Smooth muscle cell (in vitro differentiated cells): ENCODE measurements around the gene TEX22. TPM values are rescaled to one million over a fixed set of nuclear protein-coding genes. Genes with fewer than 3 reads are reported as not detected.

ENCODE experiments used
- DNase-seq: peaks from one replicate; lab custom pipeline; 2025; ENCODE audit not compliant: unreplicated experiment; lab: John Stamatoyannopoulos, UW
- H2AFZ ChIP-seq: fragments of 200-600 bp; sonication (generic); 2 replicates; pipeline ENCODE4 v1.6.0; 2016; ENCODE audit warnings: antibody characterized with exemption, low read depth, mild to moderate bottlenecking
- H3F3A ChIP-seq: fragments of 200-600 bp; sonication (generic); 2 replicates; pipeline ENCODE4 v1.6.0; 2017; ENCODE audit warnings: antibody characterized with exemption, low read depth
- H3K27ac ChIP-seq: fragments of 200-600 bp; sonication (generic); 2 replicates; pipeline ENCODE4 v1.5.1; 2016; ENCODE audit warnings: low read depth, mild to moderate bottlenecking
- H3K27me3 ChIP-seq: fragments of 200-600 bp; sonication (generic); 2 replicates; pipeline ENCODE4 v1.6.1; 2016; ENCODE audit warnings: low read depth, mild to moderate bottlenecking
- H3K36me3 ChIP-seq: fragments of 200-600 bp; sonication (generic); 2 replicates; pipeline ENCODE4 v1.5.1; 2016; ENCODE audit warnings: low read depth
- H3K4me1 ChIP-seq: fragments of 200-600 bp; sonication (generic); 2 replicates; pipeline ENCODE4 v1.5.1; 2016; ENCODE audit warnings: low read depth
- H3K4me2 ChIP-seq: fragments of 200-600 bp; sonication (generic); 2 replicates; pipeline ENCODE4 v1.6.0; 2016; ENCODE audit warnings: mild to moderate bottlenecking
- H3K4me3 ChIP-seq: fragments of 200-600 bp; sonication (generic); 2 replicates; pipeline ENCODE4 v1.5.1; 2016; ENCODE audit warnings: mild to moderate bottlenecking
- H3K79me2 ChIP-seq: fragments of 200-600 bp; sonication (generic); 2 replicates; pipeline ENCODE4 v1.6.0; 2016; ENCODE audit warnings: low read depth, mild to moderate bottlenecking
- H3K9ac ChIP-seq: fragments of 200-600 bp; sonication (generic); 2 replicates; pipeline ENCODE4 v1.6.0; 2016; ENCODE audit warnings: low read depth
- H3K9me3 ChIP-seq: fragments of 200-600 bp; sonication (generic); replicated peaks from 2 replicates; pipeline ENCODE4 v1.5.1; 2016; ENCODE audit warnings: low read depth
- H4K20me1 ChIP-seq: fragments of 200-600 bp; sonication (generic); 2 replicates; pipeline ENCODE4 v1.6.0; 2016; ENCODE audit warnings: low read depth
- CTCF ChIP-seq: fragments of 200-600 bp; sonication (generic); IDR thresholded peaks from 2 replicates; pipeline ENCODE4 v1.5.1; 2017; ENCODE audit warnings: borderline replicate concordance, mild to moderate bottlenecking, antibody characterized with exemption; ENCODE audit not compliant: insufficient read depth, poor library complexity, severe bottlenecking
- WGBS: methylation state at CpG from one replicate; pipeline ENCODE4 v1.1.7; 2016; ENCODE audit warnings: low lambda C conversion rate; 5-methylcytosine and 5-hydroxymethylcytosine counted together
- polyA plus RNA-seq: library from polyadenylated mRNA; unstranded; fragments of >200 nt; fragmentation: Nextera tagmentation; extraction: Ambion mirVana; gene quantifications from 2 replicates; pipeline ENCODE4 v1.2.1, GENCODE V29; 2016
- total RNA-seq: library from RNA; depleted of rRNA; stranded (reverse); fragments of >200 nt; gene quantifications from 2 replicates; pipeline ENCODE4 v1.2.3, GENCODE V29; 2014

Gene TEX22
- total RNA-seq (0.09 and 1.7 TPM in 2 replicates), polyA plus RNA-seq (0.50 and 0.93 TPM in 2 replicates)

- Histone ChIP-seq H4K20me1 (no peaks in the 10 kb centered on the region), H3K27me3 (no peaks in the 10 kb centered on the region), H3K4me1 (peaks cover 9% of the 10 kb centered on the region), H3K4me2 (peak within 1 kb of the TSS; percentile 94), H3K9ac (peak within 1 kb of the TSS; percentile 79), H3K36me3 (no peaks in the 10 kb centered on the region), H3F3A (no peaks in the 10 kb centered on the region), H2AFZ (peak within 1 kb of the TSS; percentile 75), H3K9me3 (no peaks in the 10 kb centered on the region), H3K4me3 (peak within 1 kb of the TSS; percentile 72), H3K79me2 (peaks cover 7% of the 10 kb centered on the region), H3K27ac (peak within 1 kb of the TSS; percentile 30)
- DNase-seq: peak; percentile 44
- no peak for TF ChIP-seq CTCF
- 14% methylated on average over 53 of the region's 77 CpGs for WGBS
These were observed at the start of gene TEX22 for GRCh38 chr14:105398044-105398725. TEX22 (plus strand) TSS chr14:105398538; CDS start chr14:105399341, 803 bp downstream.

GRCh38 chr14:105348945-105349699, 49.2 kb upstream of the TEX22 start:
- Histone ChIP-seq H3K4me3 (no peak overlapping the region), H3K4me1 (no peaks in the 10 kb centered on the region), H2AFZ (no peak overlapping the region), H3K9me3 (no peaks in the 10 kb centered on the region), H3F3A (no peaks in the 10 kb centered on the region), H3K27ac (no peak overlapping the region), H3K9ac (no peak overlapping the region), H3K79me2 (peaks cover 14% of the 10 kb centered on the region), H3K36me3 (no peaks in the 10 kb centered on the region), H3K27me3 (no peaks in the 10 kb centered on the region), H4K20me1 (peaks cover 42% of the 10 kb centered on the region), H3K4me2 (no peak overlapping the region)
- no peak for TF ChIP-seq CTCF
- no peak for DNase-seq
- WGBS: 95% methylated on average over 19 of the region's 19 CpGs

GRCh38 chr14:105349992-105350391, 48.3 kb upstream of the TEX22 start:
- Histone ChIP-seq H3K27ac (no peak overlapping the region), H3K4me3 (no peak overlapping the region), H3F3A (no peaks in the 10 kb centered on the region), H3K36me3 (no peaks in the 10 kb centered on the region), H3K4me2 (no peak overlapping the region), H4K20me1 (peaks cover 40% of the 10 kb centered on the region), H3K4me1 (no peaks in the 10 kb centered on the region), H3K9me3 (no peaks in the 10 kb centered on the region), H3K79me2 (peaks cover 7% of the 10 kb centered on the region), H3K27me3 (no peaks in the 10 kb centered on the region), H2AFZ (no peak overlapping the region), H3K9ac (no peak overlapping the region)
- DNase-seq: no peak
- TF ChIP-seq CTCF: no peak
- 94% methylated on average over 11 of the region's 11 CpGs for WGBS
